Measurements from ENCODE around the gene DHX38.
"Not testable (repeated sequence)": the region's sequence is repeated elsewhere in the genome, so short reads cannot be mapped to it uniquely, and the experiment has no call there.

Gene DHX38

DNA sequence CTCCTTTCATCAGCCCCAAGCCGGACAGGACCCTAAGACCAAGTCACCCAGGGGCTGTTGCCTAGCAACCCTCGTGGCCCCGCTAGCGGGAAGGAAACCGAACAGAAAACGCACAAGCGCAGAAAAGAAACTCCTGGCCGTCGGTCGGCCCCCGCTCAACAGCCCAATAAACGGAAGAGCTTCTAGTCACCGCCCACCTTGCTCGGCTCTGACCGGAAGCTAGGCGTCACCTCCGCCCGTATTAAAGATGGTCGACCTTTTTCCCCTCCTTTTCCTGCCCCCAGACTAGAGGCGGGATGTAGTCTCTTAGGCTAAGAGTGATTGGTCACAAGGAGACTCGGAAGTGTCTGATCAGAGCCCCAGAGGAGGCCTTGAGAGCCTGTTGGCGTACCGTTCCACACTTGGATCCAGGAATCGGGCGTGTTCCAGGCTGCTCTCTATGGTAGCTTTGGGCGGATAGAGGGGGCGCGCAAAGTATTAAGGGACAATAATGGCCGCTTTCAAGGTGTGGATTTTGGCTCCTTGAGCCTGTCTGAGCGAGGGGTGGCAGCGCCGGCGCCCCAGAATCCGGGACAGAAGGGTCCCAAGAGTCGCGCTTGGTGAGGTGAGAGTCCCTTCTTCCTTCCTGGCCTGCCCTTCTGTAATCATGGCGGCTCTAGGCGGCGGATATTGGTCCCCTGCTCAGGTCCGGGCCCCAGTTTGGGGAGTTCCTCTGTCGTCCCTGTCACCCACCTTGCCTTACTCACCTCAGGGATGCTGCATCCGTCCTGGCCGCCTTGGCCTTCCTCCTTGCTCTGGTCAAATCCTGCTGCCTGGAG, at the start of gene DHX38, which contains the start of gene TXNL4B:
DHX38 (plus strand) TSS at position 400 of the 818 bp plus-strand sequence. CDS start 2,311 bp downstream, outside the sequence.
TXNL4B (minus strand) TSS at position 173 of the 818 bp plus-strand sequence. CDS start 2,871 bp downstream, outside the sequence.
- DNase-seq (ENCODE audit: low read depth): peak; percentile 98

DNA sequence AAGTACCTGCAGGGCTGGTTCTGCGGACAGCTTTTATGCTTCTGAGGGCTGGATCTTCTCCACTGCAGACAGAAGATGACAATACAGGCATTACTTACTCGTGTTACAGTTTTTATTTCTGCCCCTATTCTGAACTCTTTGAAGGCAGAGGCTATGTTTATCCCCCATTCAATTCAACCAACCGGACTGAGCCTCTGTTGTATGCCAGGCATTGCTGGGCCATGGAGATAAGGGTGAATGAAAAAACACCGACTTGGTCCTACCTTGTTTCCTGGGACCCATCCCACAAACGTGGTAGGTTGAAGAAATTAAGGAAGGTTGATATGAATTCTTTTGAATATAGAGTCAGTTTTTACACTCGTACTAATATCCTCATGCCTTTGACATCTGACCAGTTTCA, 49.4 kb upstream of the DHX38 start:
- no peak for DNase-seq (ENCODE audit: low read depth)

DNA sequence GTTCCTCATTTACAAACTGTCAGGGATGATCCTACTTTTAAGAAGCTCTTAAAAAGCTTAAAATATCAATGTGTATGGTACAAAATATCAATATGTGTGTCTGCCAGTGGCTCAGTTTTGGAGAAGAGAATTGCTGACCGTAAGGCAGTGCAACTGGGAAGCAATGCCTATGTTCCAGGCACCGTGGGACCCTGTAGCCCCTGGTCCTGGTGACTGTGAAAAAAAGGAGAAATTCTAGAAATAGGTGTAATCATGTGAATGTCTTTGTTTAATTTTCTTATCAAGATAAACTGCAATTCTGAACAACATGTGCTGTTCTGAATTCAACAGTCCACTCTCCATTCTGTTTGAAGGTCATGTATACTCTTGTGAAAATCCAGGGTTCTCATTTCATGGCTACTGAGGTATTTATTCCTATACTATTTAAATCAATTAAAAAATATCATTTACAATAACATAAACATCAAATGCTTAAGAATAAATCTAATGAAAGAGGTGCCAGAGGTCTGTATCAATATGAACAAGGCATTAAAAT, 48.8 kb upstream of the DHX38 start:
- no peak for DNase-seq (ENCODE audit: low read depth)

DNA sequence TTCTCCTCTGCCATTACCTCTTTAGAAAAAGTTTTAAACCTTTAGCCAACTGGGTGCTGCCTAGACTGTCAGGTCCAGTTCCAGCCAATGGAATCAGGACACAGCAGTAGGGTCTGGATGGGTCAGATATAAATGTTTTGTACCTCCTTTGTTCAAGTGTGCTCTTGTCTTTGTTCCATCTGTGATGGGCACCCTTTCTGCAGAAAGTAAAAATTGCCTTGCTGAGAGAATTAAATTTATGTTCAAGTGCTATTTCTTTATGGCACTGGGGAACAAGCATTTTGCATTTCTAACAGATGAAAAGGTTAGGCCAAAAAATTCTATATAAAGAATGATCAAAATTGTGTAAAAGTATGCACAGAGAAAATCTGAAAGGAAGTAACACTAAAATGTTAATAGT, 44.5 kb upstream of the DHX38 start:
- DNase-seq (ENCODE audit: low read depth): no peak

DNA sequence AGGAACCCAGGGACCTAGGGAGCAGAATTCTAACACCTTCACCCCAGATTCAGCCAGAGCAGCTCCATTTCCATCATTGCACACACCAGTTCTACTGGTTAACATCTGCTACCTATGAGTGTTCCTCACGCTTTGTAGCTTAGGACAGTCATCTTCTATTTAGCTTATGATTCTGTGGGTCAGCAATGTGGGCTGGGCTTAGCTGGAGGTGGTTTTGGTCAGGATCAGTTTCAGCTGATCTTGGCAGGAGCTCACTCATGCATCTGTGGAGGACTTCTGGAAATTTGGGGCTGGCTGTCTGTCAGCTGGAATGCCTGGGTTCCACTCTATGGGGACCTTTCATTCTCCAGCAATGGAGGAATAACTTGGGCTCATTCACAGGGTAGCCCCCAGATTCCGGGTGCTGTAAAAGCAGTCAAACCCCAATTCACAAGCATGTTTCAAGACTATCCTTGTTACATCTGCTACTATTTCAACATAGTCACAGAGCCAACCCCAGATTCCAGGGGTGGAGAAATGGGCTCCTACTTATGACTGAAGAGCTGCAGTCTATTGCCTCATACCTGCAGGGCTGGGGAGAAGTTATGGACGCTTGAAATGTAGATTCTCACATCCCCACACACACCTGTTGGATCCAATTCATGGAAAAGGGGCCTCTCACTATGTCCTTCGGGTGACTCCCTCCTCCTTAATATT, 42.7 kb upstream of the DHX38 start:
- peak; percentile 19 for DNase-seq (ENCODE audit: low read depth)

DNA sequence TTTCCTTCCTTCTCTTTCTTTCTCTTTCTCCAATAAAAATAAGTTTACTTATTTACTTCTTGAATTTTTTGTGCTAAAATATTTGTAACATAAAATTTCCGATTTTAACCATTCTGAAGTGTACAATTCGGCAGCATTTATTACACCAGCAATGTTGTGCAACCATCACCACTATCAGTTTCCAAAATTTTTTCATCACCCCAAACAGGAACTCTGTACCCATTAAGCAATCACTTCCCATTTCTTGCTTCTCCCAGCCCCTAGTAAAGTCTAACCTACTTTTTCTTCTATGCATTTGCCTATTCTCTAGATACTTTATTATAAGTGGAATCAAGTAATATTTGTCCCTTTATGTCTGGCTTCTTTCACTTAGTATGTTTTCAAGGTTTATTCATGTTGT, 41.8 kb upstream of the DHX38 start:
- DNase-seq (ENCODE audit: low read depth): no peak

DNA sequence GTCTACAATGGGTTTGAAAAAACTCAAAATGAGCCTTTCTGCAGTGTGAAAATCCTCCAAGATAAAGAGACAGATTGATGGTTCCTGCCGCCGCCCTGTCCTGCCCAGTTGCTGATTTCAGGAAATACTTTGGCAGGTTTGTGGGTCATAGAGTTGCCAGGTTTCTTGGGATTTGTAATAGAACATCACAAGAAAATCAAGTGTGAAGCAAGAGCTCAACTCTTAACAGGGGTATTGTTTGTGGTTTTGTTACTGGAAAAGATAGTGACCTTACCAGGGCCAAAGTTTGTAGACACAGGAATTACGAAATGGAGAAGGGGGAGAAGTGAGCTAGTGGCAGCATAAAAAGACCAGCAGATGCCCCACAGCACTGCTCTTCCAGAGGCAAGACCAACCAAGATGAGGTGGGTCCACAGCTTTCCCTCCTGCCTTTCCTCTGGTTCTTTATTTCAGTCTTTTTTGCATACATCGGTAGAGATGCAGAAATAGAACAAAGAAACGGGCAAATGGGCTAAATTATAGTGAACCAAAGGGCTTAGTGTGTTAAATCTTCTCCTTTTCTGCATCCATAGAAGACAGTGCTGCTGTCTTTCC, 39.3 kb upstream of the DHX38 start, which contains the start of gene HP:
HP (plus strand) TSS at position 252 of the 594 bp plus-strand sequence; CDS start at position 400, 148 bp downstream.
- DNase-seq (ENCODE audit: low read depth): not testable (repeated sequence)

DNA sequence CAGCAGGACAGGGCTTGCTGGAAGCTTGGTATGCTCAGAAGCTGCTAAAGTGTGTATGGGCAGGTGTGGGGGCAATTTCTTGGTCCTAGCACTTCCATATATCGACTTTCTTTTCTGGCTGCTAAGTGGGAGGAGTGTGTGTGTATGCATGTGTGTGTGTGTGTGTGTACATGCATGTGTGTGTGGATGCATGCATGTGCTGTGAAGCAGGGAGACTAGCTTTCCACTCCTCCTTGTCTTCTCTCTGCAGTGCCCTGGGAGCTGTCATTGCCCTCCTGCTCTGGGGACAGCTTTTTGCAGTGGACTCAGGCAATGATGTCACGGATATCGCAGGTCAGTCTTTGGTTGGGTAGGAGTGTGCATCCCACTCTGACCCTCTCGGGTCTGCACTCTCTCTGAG, 37.7 kb upstream of the DHX38 start:
- no peak for DNase-seq (ENCODE audit: low read depth)

DNA sequence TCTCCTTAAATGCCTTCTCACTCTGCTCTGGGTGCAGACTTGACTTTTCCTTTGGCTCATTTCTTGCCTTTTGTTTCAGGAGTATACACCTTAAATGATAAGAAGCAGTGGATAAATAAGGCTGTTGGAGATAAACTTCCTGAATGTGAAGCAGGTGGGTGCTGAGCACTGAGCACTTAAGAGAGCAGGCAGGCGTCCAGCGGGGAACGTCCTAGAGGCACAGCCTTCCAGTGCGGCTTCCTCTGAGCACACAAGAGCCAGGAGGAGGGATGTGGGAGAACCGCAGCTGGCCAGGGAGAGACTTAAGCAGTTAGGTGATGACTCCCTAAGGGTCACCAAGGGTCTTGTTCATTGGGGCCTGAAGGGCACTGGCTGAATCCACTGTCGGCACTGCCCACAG, 36.3 kb upstream of the DHX38 start:
- not testable (repeated sequence) for DNase-seq (ENCODE audit: low read depth)

DNA sequence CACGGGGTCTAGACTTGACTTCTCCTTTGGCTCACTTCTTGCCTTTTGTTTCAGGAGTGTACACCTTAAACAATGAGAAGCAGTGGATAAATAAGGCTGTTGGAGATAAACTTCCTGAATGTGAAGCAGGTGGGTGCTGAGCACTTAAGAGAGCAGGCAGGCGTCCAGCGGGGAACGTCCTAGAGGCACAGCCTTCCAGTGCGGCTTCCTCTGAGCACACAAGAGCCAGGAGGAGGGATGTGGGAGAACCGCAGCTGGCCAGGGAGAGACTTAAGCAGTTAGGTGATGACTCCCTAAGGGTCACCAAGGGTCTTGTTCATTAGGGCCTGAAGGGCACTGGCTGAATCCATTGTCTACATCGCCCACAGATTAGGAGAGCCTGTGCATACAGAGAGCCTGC, 34.6 kb upstream of the DHX38 start:
- not testable (repeated sequence) for DNase-seq (ENCODE audit: low read depth)

DNA sequence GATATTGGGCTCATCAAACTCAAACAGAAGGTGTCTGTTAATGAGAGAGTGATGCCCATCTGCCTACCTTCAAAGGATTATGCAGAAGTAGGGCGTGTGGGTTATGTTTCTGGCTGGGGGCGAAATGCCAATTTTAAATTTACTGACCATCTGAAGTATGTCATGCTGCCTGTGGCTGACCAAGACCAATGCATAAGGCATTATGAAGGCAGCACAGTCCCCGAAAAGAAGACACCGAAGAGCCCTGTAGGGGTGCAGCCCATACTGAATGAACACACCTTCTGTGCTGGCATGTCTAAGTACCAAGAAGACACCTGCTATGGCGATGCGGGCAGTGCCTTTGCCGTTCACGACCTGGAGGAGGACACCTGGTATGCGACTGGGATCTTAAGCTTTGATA, 33.2 kb upstream of the DHX38 start:
- DNase-seq (ENCODE audit: low read depth): no peak

DNA sequence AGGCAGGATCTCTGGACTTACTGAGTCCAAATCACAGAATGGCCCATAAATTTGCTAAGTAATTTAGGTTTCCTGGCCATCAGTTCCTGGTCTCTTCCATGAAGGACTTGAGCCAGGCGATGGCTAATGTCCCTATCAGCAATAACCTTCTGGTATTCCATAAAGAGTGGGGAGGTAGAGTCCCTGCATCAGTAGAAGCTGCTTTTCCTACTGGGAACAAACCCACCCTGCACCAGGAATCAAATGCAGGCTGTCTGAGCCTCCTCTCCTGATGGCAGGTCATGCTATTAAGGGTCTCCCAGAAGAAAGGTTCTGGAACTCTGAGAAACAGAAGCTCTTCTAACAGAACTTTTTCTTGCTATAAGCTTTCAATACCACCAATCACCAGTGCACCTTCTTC, 32.1 kb upstream of the DHX38 start:
- DNase-seq (ENCODE audit: low read depth): no peak

DNA sequence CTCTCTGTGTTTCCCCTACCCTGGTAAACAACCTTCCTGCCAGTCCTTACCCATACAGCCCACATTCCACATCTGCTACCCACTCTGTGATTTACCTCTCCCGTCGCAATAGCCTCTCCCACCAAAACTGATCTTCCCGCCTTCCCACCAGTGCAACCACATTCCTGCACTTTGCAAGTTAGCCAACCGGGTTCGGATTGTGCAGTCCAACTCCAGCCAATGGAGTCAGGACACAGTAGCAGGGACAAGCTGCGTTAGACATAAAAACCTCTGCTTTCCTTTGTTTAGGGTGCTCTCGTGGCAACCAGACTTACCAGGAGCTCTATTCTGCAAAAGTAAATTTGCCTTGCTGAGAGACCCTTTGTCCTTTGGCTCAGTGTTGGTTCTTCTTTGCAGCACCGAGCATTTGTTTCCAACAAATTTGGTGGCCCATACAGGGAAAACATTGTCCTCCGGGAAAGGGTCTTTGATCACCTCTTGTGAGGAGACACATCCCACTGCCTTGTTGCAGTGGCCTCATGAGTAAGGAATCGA, 29.2 kb upstream of the DHX38 start:
- no peak for DNase-seq (ENCODE audit: low read depth)

DNA sequence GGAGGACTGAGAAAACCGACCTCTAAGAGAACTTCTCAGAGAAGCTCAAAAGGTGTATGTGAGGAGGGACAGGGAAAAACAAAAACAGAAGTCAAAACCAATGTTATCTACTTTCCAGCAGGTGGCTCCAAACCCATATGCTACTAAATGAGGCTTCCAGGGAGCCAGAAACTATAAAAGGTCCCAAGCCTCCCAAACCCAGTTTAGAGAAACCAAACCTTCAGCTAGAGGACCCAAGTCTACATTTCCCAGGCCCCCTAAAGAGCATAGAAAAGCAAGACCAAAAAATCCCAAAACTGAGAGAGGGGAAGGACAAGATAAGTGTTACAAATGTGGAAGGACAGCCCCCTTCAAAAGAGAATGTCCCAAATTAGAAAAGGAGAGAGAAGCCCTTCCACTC, 26.9 kb upstream of the DHX38 start:
- peak; percentile 1 for DNase-seq (ENCODE audit: low read depth)

DNA sequence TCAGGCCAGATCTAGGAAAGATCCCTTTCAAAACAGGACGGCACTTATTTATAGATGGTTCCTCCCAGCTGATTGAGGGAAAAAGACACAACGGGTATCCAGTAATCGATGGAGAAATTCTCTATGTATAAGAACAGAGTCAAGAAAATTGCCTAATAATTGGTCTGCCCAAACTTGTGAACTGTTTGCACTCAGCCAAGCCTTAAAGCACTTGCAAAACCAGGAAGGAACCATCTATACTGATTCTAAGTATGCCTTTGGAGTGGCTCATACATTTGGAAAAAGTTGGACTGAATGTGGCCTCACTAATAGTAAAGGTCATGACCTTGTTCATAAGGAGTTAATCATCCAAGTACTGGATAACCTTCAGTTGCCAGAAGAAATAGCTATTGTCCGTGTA, 24.7 kb upstream of the DHX38 start:
- DNase-seq (ENCODE audit: low read depth): no peak

DNA sequence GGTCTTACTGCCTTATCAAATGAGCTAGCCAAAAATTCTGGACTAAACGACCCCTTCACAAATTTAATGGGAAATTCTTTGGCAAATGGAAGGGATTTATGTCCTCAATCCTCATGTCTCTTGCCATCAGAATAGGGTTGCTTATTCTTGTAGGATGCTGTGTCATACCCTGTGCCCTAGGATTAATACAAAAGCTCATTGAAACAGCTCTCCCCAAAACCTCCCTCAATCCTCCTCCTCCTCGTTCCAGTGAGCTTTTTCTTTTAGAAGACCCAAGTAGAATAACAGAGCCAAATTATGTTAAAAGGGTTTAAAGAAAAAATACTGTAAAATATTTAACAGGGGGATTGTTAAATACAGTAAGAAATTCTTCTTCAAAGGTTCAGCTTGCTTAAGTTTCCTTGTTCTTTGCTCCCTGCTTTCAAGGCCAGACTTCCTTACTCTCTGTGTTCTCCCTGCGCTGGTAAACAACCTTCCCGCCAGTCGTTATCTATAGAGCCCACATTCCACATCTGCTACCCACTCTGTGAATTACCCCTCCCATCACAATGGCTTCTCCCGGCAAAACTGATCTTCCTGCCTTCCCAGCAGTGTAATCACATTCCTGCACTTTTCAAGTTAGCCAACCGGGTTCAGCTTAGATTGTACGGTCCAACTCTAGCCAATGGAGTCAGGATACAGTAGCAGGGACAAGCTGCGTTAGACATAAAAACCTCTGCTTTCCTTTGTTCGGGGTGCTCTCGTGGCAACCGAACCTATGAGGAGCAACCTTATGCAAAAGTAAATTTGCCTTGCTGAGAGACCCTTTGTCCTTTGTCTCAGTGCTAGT, 20.9 kb upstream of the DHX38 start:
- no peak for DNase-seq (ENCODE audit: low read depth)

DNA sequence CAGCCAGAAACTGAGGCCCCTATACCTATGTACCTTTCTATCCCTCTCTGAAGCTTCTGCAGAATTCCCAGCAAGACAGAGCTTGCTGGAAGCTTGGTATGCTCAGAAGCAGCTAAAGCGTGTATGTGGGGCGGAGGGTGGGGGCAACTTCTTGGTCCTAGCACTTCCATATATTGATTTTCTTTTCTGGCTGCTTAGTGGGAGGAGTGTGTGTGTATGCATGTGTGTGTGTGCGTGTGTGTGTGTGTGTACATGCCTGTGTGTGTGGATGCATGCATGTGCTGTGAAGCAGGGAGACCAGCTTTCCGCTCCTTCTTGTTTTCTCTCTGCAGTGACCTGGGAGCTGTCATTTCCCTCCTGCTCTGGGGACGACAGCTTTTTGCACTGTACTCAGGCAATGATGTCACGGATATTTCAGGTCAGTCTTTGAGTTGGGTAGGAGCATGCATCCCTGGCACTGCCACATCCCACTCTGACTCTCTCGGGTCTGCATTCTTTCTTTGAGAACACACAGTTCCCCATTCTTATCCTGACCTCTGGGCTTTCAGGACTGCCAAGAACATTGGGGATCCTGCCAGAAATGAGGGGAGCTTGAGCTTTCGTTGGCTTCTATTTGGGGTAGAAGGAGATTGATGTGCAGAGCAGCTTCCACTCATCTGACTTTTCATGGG, 20.0 kb upstream of the DHX38 start:
- no peak for DNase-seq (ENCODE audit: low read depth)

DNA sequence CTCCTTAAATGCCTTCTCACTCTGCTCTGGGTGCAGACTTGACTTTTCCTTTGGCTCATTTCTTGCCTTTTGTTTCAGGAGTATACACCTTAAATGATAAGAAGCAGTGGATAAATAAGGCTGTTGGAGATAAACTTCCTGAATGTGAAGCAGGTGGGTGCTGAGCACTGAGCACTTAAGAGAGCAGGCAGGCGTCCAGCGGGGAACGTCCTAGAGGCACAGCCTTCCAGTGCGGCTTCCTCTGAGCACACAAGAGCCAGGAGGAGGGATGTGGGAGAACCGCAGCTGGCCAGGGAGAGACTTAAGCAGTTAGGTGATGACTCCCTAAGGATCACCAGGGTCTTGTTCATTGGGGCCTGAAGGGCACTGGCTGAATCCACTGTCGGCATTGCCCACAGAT, 18.6 kb upstream of the DHX38 start:
- DNase-seq (ENCODE audit: low read depth): not testable (repeated sequence)

DNA sequence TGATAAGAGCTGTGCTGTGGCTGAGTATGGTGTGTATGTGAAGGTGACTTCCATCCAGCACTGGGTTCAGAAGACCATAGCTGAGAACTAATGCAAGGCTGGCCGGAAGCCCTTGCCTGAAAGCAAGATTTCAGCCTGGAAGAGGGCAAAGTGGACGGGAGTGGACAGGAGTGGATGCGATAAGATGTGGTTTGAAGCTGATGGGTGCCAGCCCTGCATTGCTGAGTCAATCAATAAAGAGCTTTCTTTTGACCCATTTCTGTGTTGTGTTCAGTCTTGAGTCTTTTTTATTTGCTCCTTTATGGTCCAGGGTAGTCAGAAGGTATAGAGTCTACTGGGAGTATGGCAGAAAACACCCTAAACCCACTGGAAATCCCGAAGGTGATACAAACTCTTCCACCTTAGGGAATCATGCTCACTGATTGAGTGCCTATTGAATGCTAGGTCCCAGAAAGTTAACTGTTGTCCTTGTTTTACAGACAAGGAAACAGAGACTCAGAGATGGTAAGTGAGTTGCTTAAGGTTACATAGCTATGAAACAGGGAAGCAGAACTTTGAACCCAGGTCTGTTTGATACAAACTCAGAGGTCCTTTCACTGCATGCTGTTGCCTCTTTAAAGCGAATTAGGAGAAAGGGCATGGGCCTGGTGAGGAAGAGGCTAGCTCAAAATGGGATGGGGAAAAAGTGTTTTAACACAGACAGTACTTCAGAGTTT, 16.5 kb upstream of the DHX38 start:
- DNase-seq (ENCODE audit: low read depth): not testable (repeated sequence)

DNA sequence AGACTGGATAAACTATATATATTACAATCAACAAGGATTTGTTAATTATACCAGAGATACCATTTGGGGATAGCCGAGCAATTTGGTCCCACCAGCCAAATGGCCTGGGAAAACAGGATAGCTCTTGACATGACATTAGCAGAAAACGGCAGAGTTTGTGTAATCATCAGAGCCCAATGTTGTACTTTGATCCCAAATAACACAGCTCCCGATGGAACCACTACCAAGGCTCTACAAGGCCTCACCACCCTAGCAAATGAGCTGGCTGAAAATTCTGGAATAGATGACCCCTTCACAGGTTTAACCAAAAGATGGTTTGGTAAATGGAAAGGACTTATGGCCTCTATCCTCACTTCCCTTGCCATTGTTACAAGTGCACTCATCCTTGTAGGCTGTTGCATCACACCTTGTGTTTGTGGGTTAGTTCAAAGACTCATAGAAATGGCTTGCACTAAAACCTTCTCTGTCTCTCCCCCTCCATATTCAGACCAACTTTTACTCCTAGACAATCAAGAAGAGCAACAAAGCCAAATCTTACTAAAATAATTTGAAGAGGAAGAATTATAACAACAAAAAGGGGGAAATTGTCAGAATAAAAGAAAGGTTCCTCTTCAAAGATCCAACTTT, 9.8 kb upstream of the DHX38 start:
- no peak for DNase-seq (ENCODE audit: low read depth)

All from GM04503 (cell line).